Measurements from ENCODE around the gene MAFG.

The MAFG gene

DNA sequence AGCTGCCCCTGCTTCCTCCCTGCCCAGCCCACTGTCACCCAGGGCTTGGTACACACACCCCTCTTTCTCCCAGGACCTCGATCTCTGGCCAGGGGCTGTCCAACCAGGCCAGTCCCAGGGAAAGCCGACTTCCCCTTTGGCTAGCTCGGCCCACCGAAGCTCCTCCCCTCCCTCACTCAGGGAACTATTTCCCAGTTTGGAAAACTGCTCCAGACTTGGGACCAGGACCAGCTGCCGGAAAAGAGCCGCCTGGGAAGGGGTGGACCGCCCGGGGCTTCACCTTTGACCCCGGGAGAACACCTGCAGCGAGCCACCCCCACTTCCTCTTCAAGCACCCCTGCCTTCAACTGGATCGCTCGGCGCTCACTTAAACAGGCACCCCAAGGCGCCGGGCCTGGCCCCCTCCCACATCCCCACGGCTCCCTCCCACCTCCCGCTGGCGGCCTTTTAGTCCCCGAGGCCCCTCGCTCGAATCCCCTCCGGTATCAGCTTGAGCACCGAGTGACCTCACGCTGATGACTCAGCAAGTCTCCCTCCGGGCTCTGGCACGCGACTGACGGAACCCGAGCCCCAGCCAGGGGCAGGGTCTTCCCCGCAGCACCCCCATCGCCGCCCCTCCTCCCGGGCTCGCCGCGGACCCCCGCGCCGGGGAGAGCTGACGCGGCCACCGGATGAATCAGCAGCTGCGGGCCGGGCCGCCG is 934 bp downstream of the MAFG start (continued):
- TF ChIP-seq, protein P1, sequence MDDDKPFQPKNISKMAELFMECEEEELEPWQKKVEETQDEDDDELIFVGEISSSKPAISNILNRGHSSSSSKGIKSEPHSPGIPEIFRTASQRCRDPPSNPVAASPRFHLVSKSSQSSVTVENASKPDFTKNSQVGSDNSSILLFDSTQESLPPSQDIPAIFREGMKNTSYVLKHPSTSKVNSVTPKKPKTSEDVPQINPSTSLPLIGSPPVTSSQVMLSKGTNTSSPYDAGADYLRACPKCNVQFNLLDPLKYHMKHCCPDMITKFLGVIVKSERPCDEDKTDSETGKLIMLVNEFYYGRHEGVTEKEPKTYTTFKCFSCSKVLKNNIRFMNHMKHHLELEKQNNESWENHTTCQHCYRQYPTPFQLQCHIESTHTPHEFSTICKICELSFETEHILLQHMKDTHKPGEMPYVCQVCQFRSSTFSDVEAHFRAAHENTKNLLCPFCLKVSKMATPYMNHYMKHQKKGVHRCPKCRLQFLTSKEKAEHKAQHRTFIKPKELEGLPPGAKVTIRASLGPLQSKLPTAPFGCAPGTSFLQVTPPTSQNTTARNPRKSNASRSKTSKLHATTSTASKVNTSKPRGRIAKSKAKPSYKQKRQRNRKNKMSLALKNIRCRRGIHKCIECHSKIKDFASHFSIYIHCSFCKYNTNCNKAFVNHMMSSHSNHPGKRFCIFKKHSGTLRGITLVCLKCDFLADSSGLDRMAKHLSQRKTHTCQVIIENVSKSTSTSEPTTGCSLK (tag by site-specific recombination; IDR thresholded peaks at IDR 0.05) = no peak
- TF ChIP-seq ZNF341 (tag by site-specific recombination; IDR thresholded peaks at IDR 0.05; ENCODE audit: low read depth) (peak; percentile 39; the same call in 1 of the 2 replicates), KLF17 (tag by site-specific recombination; IDR thresholded peaks at IDR 0.05) (peak; percentile 97), ZNF155 (tag by site-specific recombination; IDR thresholded peaks at IDR 0.05) (no peak), ZNF521 (tag by site-specific recombination; IDR thresholded peaks at IDR 0.05) (no peak), ZNF707 (tag by site-specific recombination; IDR thresholded peaks at IDR 0.05) (no peak), ZNF266 (tag by site-specific recombination; IDR thresholded peaks at IDR 0.05; ENCODE audit: low read depth) (no peak), YY1 (tag by site-specific recombination; IDR thresholded peaks at IDR 0.05) (peak; percentile 5; the same call in 1 of the 2 replicates)
- TF ChIP-seq, protein P2, sequence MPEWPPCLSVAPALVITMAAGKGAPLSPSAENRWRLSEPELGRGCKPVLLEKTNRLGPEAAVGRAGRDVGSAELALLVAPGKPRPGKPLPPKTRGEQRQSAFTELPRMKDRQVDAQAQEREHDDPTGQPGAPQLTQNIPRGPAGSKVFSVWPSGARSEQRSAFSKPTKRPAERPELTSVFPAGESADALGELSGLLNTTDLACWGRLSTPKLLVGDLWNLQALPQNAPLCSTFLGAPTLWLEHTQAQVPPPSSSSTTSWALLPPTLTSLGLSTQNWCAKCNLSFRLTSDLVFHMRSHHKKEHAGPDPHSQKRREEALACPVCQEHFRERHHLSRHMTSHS (tag by site-specific recombination; IDR thresholded peaks at IDR 0.05) = peak; percentile 59; the same call in 1 of the 2 replicates
- TF ChIP-seq, protein P3, sequence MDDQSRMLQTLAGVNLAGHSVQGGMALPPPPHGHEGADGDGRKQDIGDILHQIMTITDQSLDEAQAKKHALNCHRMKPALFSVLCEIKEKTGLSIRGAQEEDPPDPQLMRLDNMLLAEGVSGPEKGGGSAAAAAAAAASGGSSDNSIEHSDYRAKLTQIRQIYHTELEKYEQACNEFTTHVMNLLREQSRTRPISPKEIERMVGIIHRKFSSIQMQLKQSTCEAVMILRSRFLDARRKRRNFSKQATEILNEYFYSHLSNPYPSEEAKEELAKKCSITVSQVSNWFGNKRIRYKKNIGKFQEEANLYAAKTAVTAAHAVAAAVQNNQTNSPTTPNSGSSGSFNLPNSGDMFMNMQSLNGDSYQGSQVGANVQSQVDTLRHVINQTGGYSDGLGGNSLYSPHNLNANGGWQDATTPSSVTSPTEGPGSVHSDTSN (CRISPR knock-in tag; IDR thresholded peaks at IDR 0.05) = no peak

DNA sequence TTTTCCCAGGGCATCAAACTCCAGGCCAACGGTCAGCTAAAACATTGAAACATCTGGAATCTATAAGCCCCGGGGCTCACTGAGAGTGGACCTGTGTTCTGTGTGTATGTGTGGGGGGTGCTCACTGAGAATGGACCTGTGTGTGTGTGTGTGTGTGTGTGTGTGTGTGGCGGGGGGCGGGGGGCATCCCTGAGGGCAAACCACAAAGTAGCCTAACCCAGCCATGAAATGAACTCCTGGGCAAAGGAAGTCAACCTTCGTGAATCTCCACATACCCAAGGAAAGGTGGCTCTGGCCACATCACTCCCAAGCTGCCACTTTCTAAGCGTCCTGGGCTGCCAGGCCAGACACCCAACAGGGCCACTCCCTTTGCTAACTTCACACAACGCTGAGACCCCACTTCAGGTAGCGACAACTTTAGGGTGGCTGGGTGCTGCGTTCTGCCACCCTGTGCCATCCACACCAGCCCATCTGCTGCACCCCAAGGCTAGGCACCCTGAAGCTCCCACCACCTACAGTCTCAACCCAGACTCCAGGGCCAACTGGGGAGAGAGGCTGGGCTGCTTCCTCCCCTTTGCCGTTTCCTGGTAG is 1.6 kb downstream of the MAFG start:
- H3K36me3 ChIP-seq (ENCODE audit: control insufficient read depth in 2 of 2, insufficient read depth in 1 of 2, low read length in 2 of 2) = peaks cover 6 to 18% of the 10 kb centered on the region in 2 experiments; a peak in 1 of 3 replicates
- peak overlapping the region; percentile 90 for H3K27ac ChIP-seq (ENCODE audit: extremely low read depth, low read depth, low read length)
- no peaks in the 10 kb centered on the region for H3K9me3 ChIP-seq (ENCODE audit: control insufficient read depth, insufficient read depth, low read depth, low read length)
- ChIA-PET POLR2A (interaction anchor here (0.5 to 3.2 kb wide), 17 partner anchors 9 to 1377 kb away, joined by 3 to 22 read pairs (median 4); partner anchors contain the start of genes ARL16, DCXR, HGS and LRRC45), CTCF (interaction anchor here (0.7 to 1.7 kb wide), 4 partner anchors 9 to 113 kb away, joined by 3 to 11 read pairs (median 4); partner anchors contain the start of gene PCYT2)
- H3K4me3 ChIP-seq (ENCODE audit: low read depth, low read length) = peak overlapping the region; percentile 79
- H3K4me1 ChIP-seq (ENCODE audit: control insufficient read depth, insufficient read depth, low read length) = peaks cover 3% of the 10 kb centered on the region; the same call in 1 of the 2 replicates
- TF ChIP-seq, protein P4, sequence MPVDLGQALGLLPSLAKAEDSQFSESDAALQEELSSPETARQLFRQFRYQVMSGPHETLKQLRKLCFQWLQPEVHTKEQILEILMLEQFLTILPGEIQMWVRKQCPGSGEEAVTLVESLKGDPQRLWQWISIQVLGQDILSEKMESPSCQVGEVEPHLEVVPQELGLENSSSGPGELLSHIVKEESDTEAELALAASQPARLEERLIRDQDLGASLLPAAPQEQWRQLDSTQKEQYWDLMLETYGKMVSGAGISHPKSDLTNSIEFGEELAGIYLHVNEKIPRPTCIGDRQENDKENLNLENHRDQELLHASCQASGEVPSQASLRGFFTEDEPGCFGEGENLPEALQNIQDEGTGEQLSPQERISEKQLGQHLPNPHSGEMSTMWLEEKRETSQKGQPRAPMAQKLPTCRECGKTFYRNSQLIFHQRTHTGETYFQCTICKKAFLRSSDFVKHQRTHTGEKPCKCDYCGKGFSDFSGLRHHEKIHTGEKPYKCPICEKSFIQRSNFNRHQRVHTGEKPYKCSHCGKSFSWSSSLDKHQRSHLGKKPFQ (tag by site-specific recombination; IDR thresholded peaks at IDR 0.05) = no peak
- no peak for TF ChIP-seq TSHZ1 (tag by site-specific recombination; IDR thresholded peaks at IDR 0.05; ENCODE audit: borderline replicate concordance)
- TF ChIP-seq, protein P5, sequence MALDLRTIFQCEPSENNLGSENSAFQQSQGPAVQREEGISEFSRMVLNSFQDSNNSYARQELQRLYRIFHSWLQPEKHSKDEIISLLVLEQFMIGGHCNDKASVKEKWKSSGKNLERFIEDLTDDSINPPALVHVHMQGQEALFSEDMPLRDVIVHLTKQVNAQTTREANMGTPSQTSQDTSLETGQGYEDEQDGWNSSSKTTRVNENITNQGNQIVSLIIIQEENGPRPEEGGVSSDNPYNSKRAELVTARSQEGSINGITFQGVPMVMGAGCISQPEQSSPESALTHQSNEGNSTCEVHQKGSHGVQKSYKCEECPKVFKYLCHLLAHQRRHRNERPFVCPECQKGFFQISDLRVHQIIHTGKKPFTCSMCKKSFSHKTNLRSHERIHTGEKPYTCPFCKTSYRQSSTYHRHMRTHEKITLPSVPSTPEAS (tag by site-specific recombination; IDR thresholded peaks at IDR 0.05) = peak; percentile 63; the same call in 1 of the 2 replicates
- TF ChIP-seq CTCF (tag by site-specific recombination; IDR thresholded peaks at IDR 0.05) = no peak
- no peak for TF ChIP-seq GLIS2 (tag by site-specific recombination; IDR thresholded peaks at IDR 0.05)
- no peak for TF ChIP-seq ZNF660 (tag by site-specific recombination; IDR thresholded peaks at IDR 0.05)
- no peak for TF ChIP-seq ZNF558 (tag by site-specific recombination; IDR thresholded peaks at IDR 0.05)
- no peak for TF ChIP-seq ZNF423 (tag by site-specific recombination; IDR thresholded peaks at IDR 0.05)
